Measurements from ENCODE around the gene IL6ST.
"Not testable (repeated sequence)": the region's sequence is repeated elsewhere in the genome, so short reads cannot be mapped to it uniquely, and the experiment has no call there.

GRCh38 chr5:56035394-56035793 lies 40.6 kb upstream of the IL6ST start:
- TF ChIP-seq FOXM1 (IDR thresholded peaks at IDR 0.05; ENCODE audit: borderline replicate concordance); FOXA1 (IDR thresholded peaks at IDR 0.05); TARDBP (IDR thresholded peaks at IDR 0.05); CTBP1 (IDR thresholded peaks at IDR 0.05; ENCODE audit: borderline replicate concordance); BHLHE40 (IDR thresholded peaks at IDR 0.05; ENCODE audit: borderline replicate concordance); NFRKB (IDR thresholded peaks at IDR 0.05): not testable (repeated sequence)
- TF ChIP-seq, protein P1, sequence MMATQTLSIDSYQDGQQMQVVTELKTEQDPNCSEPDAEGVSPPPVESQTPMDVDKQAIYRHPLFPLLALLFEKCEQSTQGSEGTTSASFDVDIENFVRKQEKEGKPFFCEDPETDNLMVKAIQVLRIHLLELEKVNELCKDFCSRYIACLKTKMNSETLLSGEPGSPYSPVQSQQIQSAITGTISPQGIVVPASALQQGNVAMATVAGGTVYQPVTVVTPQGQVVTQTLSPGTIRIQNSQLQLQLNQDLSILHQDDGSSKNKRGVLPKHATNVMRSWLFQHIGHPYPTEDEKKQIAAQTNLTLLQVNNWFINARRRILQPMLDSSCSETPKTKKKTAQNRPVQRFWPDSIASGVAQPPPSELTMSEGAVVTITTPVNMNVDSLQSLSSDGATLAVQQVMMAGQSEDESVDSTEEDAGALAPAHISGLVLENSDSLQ (IDR thresholded peaks at IDR 0.05) = not testable (repeated sequence)
